IPS-20b (cell line): ENCODE results near the gene CTTN.
A peak's percentile ranks its signal among the peaks of the same experiment; 100 is the strongest.

Experiments used
- H3K27ac ChIP-seq: one replicate; pipeline ENCODE4 v1.5.1; 2013; ENCODE audit warnings: low read length
- H3K27me3 ChIP-seq: 2 replicates; pipeline ENCODE4 v1.6.1; 2013; ENCODE audit warnings: mild to moderate bottlenecking, low read length, inconsistent platforms; ENCODE audit not compliant: insufficient read depth
- H3K36me3 ChIP-seq: 2 replicates; pipeline ENCODE4 v1.6.1; 2013; ENCODE audit warnings: low read depth, mild to moderate bottlenecking, inconsistent platforms, low read length, moderate library complexity; ENCODE audit not compliant: insufficient read depth
- H3K4me1 ChIP-seq: 2 replicates; pipeline ENCODE4 v1.6.1; 2013; ENCODE audit warnings: mild to moderate bottlenecking, control low read depth, inconsistent platforms, low read length, moderate library complexity; ENCODE audit not compliant: insufficient read depth
- H3K4me3 ChIP-seq: 2 replicates; pipeline ENCODE4 v1.5.1; 2013; ENCODE audit warnings: mild to moderate bottlenecking, low read length, inconsistent platforms
- H3K9ac ChIP-seq: 2 replicates; pipeline ENCODE4 v1.6.1; 2013; ENCODE audit warnings: low read depth, mild to moderate bottlenecking, inconsistent platforms, low read length, moderate library complexity
- H3K9me3 ChIP-seq: 2 replicates; pipeline ENCODE4 v1.6.1; 2013; ENCODE audit warnings: mild to moderate bottlenecking, low read depth, low read length, inconsistent platforms; ENCODE audit not compliant: insufficient read depth

The CTTN gene

GRCh38 chr11:70397983-70398833 lies at the start of gene CTTN:
TSS of gene CTTN (plus strand) at chr11:70398529. CDS start at chr11:70407298, 8,769 bp downstream.
- Histone ChIP-seq H3K27ac (peak within 1 kb of the TSS; percentile 40), H3K9ac (peak within 1 kb of the TSS; percentile 91), H3K36me3 (peaks cover 11% of the 10 kb centered on the region), H3K27me3 (no peaks in the 10 kb centered on the region), H3K4me1 (peaks cover 10% of the 10 kb centered on the region; the same call in 1 of the 2 replicates), H3K9me3 (no peaks in the 10 kb centered on the region), H3K4me3 (peak within 1 kb of the TSS; percentile 98)

GRCh38 chr11:70348608-70349007 lies 49.7 kb upstream of the CTTN start:
- Histone ChIP-seq H3K4me3 (no peak overlapping the region), H3K4me1 (no peaks in the 10 kb centered on the region), H3K27me3 (no peaks in the 10 kb centered on the region), H3K9ac (no peak overlapping the region), H3K9me3 (no peaks in the 10 kb centered on the region), H3K36me3 (peaks cover 89% of the 10 kb centered on the region), H3K27ac (no peak overlapping the region)

- Histone ChIP-seq H3K27me3 (no peaks in the 10 kb centered on the region), H3K27ac (no peak overlapping the region), H3K9me3 (no peaks in the 10 kb centered on the region), H3K4me3 (no peak overlapping the region), H3K4me1 (no peaks in the 10 kb centered on the region), H3K36me3 (peaks cover 94% of the 10 kb centered on the region), H3K9ac (no peak overlapping the region)
These were observed 46.7 kb upstream of the CTTN start for GRCh38 chr11:70351646-70352045.

GRCh38 chr11:70352100-70352499 lies 46.2 kb upstream of the CTTN start:
- Histone ChIP-seq H3K36me3 (peaks cover 94% of the 10 kb centered on the region), H3K27ac (no peak overlapping the region), H3K9me3 (no peaks in the 10 kb centered on the region), H3K4me3 (no peak overlapping the region), H3K9ac (no peak overlapping the region), H3K4me1 (no peaks in the 10 kb centered on the region), H3K27me3 (no peaks in the 10 kb centered on the region)

GRCh38 chr11:70352601-70353000 lies 45.7 kb upstream of the CTTN start:
- Histone ChIP-seq H3K4me1 (no peaks in the 10 kb centered on the region), H3K9ac (no peak overlapping the region), H3K9me3 (no peaks in the 10 kb centered on the region), H3K27ac (no peak overlapping the region), H3K27me3 (no peaks in the 10 kb centered on the region), H3K36me3 (peaks cover 92% of the 10 kb centered on the region), H3K4me3 (no peak overlapping the region)

GRCh38 chr11:70353329-70353728 lies 45.0 kb upstream of the CTTN start:
- H3K27me3 ChIP-seq, result no peaks in the 10 kb centered on the region
- no peak overlapping the region for H3K4me3 ChIP-seq
- H3K27ac ChIP-seq, result no peak overlapping the region
- H3K4me1 ChIP-seq, result no peaks in the 10 kb centered on the region
- H3K9me3 ChIP-seq, result no peaks in the 10 kb centered on the region
- peaks cover 94% of the 10 kb centered on the region for H3K36me3 ChIP-seq
- H3K9ac ChIP-seq, result no peak overlapping the region

GRCh38 chr11:70353900-70354568 lies 44.3 kb upstream of the CTTN start:
- no peaks in the 10 kb centered on the region for H3K9me3 ChIP-seq
- H3K36me3 ChIP-seq, result peaks cover 94% of the 10 kb centered on the region
- H3K27me3 ChIP-seq, result no peaks in the 10 kb centered on the region
- no peaks in the 10 kb centered on the region for H3K4me1 ChIP-seq
- no peak overlapping the region for H3K9ac ChIP-seq
- H3K4me3 ChIP-seq, result no peak overlapping the region
- H3K27ac ChIP-seq, result no peak overlapping the region

- no peaks in the 10 kb centered on the region for H3K27me3 ChIP-seq
- H3K9me3 ChIP-seq, result no peaks in the 10 kb centered on the region
- peaks cover 94% of the 10 kb centered on the region for H3K36me3 ChIP-seq
- H3K4me1 ChIP-seq, result no peaks in the 10 kb centered on the region
- H3K27ac ChIP-seq, result no peak overlapping the region
- no peak overlapping the region for H3K4me3 ChIP-seq
- no peak overlapping the region for H3K9ac ChIP-seq
These were observed 43.7 kb upstream of the CTTN start for GRCh38 chr11:70354629-70355028.

GRCh38 chr11:70358753-70359152 lies 39.6 kb upstream of the CTTN start:
- Histone ChIP-seq H3K9me3 (no peaks in the 10 kb centered on the region), H3K36me3 (peaks cover 97% of the 10 kb centered on the region), H3K9ac (no peak overlapping the region), H3K27ac (no peak overlapping the region), H3K4me1 (no peaks in the 10 kb centered on the region), H3K27me3 (no peaks in the 10 kb centered on the region), H3K4me3 (no peak overlapping the region)

- Histone ChIP-seq H3K36me3 (peaks cover 97% of the 10 kb centered on the region), H3K9me3 (no peaks in the 10 kb centered on the region), H3K9ac (no peak overlapping the region), H3K4me3 (no peak overlapping the region), H3K4me1 (no peaks in the 10 kb centered on the region), H3K27me3 (no peaks in the 10 kb centered on the region), H3K27ac (no peak overlapping the region)
These were observed 38.7 kb upstream of the CTTN start for GRCh38 chr11:70359451-70360205.

GRCh38 chr11:70360211-70360610 lies 38.1 kb upstream of the CTTN start:
- no peak overlapping the region for H3K9ac ChIP-seq
- peaks cover 97% of the 10 kb centered on the region for H3K36me3 ChIP-seq
- no peak overlapping the region for H3K4me3 ChIP-seq

More at GRCh38 chr11:70360211-70360610, 38.1 kb upstream of the CTTN start:
- H3K27me3 ChIP-seq, result no peaks in the 10 kb centered on the region
- no peak overlapping the region for H3K27ac ChIP-seq
- no peaks in the 10 kb centered on the region for H3K4me1 ChIP-seq
- H3K9me3 ChIP-seq, result no peaks in the 10 kb centered on the region
